Fibroblast of gingiva (primary cell): ENCODE data around the gene SHOC2.

Experiments used
- DNase-seq: peaks from one replicate; pipeline ENCODE4 v3.0.0-alpha.2; 2011; ENCODE audit warnings: low read depth

SHOC2 gene

GRCh38 chr10:110983466-110983865 lies 64.1 kb downstream of the SHOC2 start:
- no peak for DNase-seq

GRCh38 chr10:110985497-110986275 lies 66.3 kb downstream of the SHOC2 start:
- DNase-seq = peak; percentile 45

- no peak for DNase-seq
These were observed 69.6 kb downstream of the SHOC2 start for GRCh38 chr10:110989016-110989415.

DNA sequence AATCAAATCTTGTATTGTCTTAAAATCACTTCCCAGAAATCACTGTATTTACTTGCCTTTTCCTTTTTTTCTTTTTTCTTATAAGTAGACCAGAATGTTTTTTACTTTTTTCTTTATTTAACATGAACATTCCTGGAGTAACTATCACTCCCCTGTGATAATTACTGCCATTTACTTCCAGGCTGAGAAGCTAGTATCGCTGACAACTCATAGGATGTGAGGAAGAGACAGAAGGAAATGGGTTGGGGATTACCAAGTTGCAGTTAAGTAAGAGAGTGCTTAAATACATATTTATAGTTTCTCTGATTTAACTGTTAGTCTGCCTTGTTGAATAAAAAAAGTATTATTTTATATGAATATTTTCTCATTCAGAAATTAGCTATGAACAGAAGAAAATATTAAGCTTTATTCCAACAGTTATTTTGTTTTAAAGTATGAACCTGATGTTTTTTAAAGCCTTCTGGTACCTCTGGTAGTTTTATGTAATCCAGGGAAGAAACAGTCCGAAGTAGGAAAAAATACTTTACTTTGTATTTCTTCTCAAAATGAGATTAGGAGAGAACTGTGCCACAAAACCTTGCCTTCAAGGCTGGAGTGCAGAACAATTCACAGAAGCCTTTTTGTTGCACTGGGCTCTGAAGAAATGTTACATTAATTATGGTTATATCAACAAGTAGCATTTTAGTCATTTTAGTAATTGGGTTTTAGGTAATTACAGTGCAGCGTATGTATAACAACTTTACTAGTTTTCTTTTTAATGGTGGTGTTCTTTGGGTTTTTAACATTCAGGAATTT lies 72.8 kb downstream of the SHOC2 start:
- no peak for DNase-seq

DNA sequence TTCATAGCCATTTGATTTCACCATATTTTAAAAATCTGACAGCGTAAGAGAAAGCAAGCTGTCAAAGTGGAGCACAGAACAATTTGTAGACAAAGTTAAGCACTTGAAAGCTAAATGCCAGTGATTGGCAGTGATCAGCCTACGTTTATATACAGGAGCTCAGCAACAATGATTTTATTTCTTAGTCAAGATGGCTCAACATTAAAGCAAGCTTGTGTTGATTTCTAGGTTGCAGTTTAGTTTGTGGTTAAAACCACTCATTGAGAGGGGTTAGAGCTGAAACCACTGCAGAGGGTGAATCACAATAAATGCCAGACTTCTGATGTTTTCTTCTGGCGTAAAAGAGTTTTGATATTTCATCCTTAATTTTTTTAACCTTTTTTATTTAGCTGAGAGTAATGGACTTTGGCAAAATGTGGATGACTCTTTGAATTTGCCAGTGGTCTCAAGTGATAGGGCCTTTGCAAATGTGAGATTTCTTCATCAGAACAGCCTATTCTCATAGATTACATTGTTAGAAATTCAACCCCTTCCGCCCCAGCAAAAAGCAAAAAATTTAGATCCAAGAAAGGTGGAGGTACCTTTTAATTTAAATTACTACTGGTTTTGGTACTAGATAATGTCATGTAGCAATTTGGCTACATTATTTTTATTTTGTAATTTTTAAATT lies 73.8 kb downstream of the SHOC2 start:
- DNase-seq = peak; percentile 63

DNA sequence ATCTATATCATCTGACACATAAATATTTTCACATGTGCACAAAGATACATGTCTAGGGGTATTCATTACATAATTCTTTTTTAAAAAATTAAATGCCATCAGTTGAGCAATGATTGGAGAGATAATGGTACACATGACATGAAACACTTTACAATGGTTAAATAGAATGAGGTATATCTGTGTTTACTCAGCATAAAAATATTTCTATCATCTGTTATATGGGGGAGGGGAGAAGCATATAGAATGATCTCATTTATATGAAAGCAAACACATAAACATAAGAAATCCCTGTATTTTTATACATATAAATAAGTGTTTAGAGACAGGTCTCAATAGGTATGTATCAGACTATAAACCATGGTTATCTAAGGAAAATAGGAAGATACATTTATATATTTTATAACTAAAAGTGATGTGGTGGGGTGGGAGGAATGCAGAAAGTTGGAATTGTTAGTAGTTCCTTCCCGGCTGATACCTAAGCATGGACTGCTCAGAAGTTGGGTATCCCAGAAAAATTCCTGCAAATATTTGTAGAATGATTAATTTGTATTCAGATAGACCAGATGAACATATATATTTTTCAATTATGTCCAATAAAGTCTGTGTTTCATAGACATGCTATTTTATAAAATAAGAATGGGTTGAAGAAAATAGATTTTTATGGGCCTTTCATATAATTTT lies 75.1 kb downstream of the SHOC2 start:
- no peak for DNase-seq

- DNase-seq = no peak
These were observed 75.9 kb downstream of the SHOC2 start for GRCh38 chr10:110995301-110995700.

- DNase-seq = no peak
These were observed 76.9 kb downstream of the SHOC2 start for GRCh38 chr10:110996256-110996655.

DNA sequence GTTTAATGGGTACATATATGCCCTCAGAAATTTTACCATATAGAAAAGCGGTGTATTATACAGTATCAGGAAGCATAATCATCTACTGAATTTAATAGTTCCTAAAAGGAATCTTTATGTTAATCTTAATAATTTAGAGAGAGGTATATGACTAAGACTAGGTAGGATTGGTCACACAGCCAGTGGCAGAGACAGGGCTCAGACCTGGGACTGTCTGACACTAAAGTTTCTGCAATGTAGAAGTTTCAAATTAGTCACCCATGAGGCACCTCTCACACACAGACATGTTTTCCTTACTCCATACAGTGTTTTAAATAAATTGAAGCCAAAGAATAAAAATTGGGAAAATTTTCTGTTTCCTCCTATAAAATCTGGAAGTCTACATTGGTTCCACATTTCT lies 84.6 kb downstream of the SHOC2 start:
- DNase-seq = no peak

GRCh38 chr10:111007486-111007885 lies 88.1 kb downstream of the SHOC2 start:
- DNase-seq = no peak

DNA sequence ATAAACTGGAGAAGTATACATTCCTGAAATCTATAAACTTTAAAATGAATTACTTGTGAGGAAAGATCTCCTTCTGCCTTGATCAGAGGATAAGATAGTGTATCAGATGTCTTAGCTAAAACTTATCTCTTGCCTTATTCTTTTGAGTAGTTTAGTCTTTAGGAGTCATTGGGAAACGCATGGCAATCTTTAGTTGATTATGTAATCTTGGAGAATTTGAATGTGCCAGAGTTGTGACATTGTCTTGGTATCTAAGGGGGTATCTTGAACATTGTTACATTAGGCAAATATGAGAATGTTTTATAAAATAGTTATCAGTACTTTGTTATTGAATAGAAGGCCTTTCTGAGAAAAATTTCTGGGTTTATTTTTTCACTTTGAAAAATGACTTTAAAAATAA lies 95.8 kb downstream of the SHOC2 start:
- no peak for DNase-seq

DNA sequence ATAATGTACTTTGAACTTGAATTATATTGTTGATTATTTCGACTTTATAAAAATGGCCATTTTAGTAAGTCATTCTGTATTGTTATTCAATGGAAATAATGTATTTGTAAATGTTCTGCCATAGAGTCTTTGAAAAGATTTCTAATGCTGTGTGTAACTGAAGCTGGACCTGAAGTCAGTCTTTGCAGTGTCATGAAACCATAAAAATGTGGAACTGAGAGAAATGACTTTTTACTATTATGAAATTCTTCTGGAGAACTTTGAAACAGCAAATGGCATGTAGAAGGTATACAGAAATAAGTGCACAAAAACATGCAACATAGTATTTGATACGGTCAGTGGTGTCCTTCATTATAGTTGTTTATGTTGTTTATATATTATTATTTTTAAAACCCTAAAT lies 97.7 kb downstream of the SHOC2 start:
- DNase-seq = no peak

GRCh38 chr10:111018021-111018420 lies 98.6 kb downstream of the SHOC2 start:
- no peak for DNase-seq

DNA sequence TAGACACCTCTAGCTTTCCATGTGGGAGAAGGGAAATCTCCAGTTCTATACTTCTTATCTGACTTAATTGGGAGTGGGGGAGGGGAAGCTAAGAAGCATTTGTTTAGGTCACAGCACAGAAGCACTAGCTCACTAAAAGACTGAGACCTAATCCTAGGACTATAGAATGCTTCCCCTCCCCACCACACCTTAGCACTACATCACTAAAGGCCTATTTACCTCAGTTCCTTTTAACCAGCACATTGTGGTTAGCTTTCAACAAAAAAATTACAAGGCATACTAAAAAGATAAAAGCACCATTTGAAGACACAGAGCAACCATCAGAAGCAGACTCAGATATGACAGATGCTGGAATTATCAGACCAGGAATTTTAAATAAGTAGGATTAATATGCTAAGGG lies 103.7 kb downstream of the SHOC2 start:
- no peak for DNase-seq

GRCh38 chr10:111030042-111030750 lies 110.8 kb downstream of the SHOC2 start:
- no peak for DNase-seq

DNA sequence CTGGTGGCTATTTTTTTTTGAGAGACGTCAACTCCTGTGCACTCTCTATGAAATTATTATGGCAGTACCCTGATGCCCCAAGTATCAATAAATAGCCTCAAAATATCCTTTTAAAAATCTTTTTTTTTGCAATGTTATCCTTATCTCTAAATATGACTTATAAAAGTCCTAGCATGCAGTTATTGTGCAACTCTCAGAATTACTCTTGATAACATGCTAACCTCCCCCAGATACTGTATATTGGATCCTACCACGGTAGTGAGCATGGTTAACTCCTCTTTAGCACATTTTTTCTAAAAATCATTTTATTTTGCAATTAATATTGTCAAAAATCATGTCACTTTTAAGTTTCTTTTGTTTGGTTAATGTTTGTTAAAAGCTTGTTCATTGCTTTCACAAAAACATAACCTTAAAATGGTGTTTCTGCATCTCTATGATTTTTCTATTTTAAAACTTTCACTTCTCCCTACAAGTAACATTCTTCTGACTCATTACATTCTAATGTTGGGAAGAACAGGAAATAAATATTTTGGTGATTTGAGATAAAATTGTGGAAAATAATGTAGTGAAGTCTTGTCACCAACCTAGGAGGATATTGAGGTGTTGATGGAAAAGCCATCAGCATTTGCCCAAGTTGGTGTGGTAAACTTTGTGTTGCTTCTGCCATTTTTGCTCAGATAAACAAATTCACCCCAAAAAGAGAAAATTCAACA lies 115.3 kb downstream of the SHOC2 start:
- no peak for DNase-seq

- DNase-seq = no peak
These were observed 116.1 kb downstream of the SHOC2 start for GRCh38 chr10:111035542-111035941.

DNA sequence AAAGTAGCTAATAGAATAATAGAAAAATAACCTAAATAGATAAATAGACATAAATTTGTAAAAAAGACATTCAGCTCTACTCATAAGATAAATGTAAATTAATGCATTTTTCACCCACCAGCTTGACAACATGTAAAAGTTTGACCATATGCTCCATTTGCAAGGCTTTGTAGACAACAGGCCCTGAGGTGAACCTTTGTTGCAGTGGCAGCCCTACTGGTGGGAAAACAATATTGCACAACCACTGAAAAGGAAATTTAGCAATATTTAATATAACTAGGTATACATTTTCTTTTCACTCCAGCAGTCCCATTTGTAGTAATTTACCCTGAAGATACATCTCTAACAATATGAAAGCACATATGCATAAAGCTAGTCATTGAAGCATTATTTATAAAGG lies 118.5 kb downstream of the SHOC2 start:
- no peak for DNase-seq

GRCh38 chr10:111039522-111039921 lies 120.1 kb downstream of the SHOC2 start:
- no peak for DNase-seq

GRCh38 chr10:111057006-111057405 lies 137.6 kb downstream of the SHOC2 start:
- DNase-seq = no peak
